GM13976 (cell line): ENCODE measurements around the gene FAM83G.

Experiments
- DNase-seq: peaks from one replicate; pipeline ENCODE4 v3.0.0; 2012; ENCODE audit warnings: low spot score
- in situ Hi-C: fragments of 300-500 bp; cut with MboI; formaldehyde crosslinking; loops from one replicate; pipeline ENCODE4 v1.12.0; 2022; ENCODE audit warnings: low sequenced_read_pairs, mixed read lengths, inconsistent platforms; ENCODE audit not compliant: unreplicated experiment
- TF ChIP-seq, protein P1 (sequence below): IDR thresholded peaks from 2 replicates; pipeline ENCODE4 v1.5.1; 2012; ENCODE audit warnings: borderline replicate concordance, mild to moderate bottlenecking; ENCODE audit not compliant: insufficient read depth; ENCODE audit errors: extremely low read depth, missing control alignments, control extremely low read depth

The FAM83G gene

DNA sequence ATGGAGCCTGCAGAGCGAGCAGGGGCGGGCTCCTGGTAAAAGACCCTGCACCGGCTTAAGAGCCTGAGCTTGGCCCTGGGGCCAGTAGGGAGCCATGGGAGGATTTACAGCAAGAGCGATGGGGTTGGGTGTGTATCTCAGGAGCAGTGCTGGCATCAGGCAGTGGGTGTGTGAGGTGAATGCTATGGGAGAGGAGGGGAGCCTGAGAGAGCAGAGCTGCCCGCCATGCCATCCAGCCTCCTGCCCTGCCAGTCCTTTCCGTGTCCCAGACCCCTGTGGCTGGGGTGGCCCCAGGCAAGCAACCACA is 23.3 kb downstream of the FAM83G start:
- TF ChIP-seq, protein P1, sequence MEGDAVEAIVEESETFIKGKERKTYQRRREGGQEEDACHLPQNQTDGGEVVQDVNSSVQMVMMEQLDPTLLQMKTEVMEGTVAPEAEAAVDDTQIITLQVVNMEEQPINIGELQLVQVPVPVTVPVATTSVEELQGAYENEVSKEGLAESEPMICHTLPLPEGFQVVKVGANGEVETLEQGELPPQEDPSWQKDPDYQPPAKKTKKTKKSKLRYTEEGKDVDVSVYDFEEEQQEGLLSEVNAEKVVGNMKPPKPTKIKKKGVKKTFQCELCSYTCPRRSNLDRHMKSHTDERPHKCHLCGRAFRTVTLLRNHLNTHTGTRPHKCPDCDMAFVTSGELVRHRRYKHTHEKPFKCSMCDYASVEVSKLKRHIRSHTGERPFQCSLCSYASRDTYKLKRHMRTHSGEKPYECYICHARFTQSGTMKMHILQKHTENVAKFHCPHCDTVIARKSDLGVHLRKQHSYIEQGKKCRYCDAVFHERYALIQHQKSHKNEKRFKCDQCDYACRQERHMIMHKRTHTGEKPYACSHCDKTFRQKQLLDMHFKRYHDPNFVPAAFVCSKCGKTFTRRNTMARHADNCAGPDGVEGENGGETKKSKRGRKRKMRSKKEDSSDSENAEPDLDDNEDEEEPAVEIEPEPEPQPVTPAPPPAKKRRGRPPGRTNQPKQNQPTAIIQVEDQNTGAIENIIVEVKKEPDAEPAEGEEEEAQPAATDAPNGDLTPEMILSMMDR, result no peak
- in situ Hi-C loops, result no loop called here
- DNase-seq, result no peak

DNA sequence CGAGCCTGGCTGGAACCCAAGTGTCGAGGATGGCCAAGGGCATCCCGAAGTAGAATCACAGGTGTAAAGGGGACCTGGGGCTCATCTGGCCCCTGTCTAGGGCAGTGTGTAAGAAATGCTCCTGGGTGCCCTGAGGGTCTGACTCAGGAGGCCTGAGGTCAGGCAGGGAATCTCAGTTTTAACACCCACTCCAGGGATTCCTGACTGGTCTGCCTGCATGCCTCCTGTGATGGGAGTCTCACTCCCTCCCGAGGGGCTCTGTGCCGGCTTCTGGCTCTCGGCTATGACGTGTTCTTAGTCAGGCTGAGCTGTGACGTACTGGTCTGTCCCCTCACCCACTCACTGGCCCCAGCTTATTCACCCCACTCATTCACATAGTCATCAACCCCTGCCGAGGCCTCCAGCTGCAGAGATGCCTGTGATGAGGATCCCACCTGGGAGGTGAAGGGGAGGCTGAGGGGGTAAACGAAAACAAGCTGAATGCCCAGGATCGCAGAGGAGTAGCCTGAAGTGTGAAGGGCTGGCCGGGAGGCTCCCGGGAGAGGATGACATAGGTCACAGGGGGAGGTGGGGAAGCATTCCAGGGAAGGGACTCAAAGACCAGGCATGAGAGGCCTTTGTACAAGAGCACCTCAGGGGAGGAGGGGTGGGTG is 23.8 kb downstream of the FAM83G start:
- TF ChIP-seq, protein P1, result no peak
- no peak for DNase-seq
- in situ Hi-C loops, result no loop called here

DNA sequence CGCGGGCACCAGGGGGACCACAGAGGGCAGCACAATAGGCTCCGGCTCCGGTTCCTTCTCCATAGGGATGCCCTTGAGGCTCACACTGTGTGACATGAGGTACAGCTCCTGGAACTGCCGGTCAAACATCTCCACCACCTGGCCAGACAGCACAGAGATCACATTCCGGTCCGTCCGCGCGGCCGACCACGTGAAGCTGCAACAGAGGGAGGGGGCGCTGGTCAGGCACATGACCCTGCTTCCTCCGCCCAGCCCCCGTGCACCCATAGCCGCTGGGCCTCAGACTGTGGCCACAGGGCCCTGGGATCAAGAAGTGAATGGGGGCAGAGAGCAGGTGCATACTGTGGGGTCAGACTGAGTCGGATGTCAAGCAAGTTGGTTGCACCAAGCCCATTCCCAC is 25.9 kb downstream of the FAM83G start:
- in situ Hi-C loops, result no loop called here
- no peak for DNase-seq
- TF ChIP-seq, protein P1, result no peak

DNA sequence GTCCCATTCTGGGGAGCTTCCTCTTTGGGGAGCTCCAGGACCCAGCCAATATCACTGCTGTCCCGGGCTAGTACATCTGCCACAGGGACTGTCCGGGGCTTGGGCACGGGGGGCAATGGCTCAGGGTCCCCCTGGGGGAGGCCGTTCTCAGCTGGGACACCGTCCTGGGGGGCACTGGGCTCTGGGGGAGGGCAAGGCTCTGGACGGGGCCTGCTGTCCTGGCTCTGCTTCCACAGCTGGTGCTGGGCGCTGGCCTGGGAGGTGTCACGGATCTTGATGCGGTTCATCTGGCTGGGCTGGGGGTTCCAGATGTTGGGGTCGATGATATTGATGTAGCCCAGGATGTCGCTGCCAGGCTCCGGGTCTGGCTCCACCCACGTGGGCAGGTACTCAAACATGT is 26.5 kb downstream of the FAM83G start:
- no peak for DNase-seq
- in situ Hi-C loops, result no loop called here
- TF ChIP-seq, protein P1, result no peak

DNA sequence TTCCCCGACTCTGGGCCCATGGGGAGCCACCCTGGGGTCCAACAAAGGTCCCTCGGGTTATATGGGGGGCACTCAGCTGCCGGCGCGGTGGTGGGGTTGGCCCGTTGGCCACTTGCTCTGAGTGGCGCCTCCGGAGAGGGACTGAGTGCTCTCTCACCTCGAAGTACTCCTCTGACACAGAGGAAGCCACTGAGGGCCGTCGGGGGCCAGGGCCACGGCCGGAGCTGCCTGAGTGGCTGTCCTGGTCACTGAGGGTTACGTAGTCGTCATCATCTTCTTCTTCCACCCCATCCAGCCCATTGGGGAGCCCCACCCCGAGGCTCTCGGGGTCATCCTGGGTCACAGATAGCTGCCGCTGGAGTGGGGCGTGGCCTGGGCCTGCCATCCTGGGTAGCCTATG is 26.9 kb downstream of the FAM83G start:
- TF ChIP-seq, protein P1, result no peak
- DNase-seq, result no peak
- in situ Hi-C loops, result no loop called here

DNA sequence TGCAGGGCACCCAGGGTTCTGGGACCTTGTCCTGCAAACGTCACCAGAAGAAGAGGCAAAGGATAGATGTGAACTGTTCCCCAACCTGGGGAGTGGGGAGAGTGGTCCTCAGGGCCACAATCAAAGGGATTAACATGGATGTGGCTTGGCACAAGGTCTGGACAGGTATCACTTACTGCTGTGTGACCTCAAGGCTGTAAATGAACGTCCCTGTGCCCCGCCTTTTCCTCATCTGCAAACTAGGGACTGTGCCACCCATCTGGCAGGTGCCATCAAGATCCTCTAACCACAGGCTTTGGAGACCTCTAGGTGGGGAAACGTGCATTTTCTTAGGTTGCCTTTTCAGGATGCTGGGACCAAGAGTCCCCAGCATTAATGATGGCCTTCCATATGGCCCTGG is 27.5 kb downstream of the FAM83G start:
- no peak for DNase-seq
- in situ Hi-C loops, result no loop called here
- TF ChIP-seq, protein P1, result no peak

DNA sequence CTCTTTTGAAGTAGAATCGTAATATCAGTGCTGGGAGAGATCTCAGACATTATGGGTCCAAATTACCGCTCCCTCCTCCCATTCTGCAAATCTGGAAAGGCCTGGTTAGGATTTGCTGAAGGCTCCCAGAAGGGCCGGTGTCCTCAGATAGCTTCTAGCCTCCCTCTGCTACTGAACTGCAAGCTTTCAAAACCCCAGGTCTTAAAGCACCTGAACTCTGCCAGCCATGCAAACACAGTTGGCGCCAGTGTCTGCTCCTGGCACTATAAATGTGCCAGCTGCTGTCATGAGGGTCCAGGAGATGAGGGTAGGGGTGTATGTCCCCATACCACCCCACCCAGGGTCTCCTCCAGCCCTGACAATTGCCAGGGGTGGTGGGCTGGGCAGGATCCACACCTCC is 28.4 kb downstream of the FAM83G start:
- TF ChIP-seq, protein P1, result no peak
- in situ Hi-C loops, result no loop called here
- no peak for DNase-seq
